HPDE6-E6E7 (cell line): Measurements from ENCODE around the gene RPS23.

ENCODE experiments used
- DNase-seq: peaks from one replicate; pipeline ENCODE4 v3.0.0; 2011; ENCODE audit warnings: missing footprints; ENCODE audit errors: extremely low spot score

RPS23 gene

GRCh38 chr5:82244854-82245635, 33.1 kb downstream of the RPS23 start:
- no peak for DNase-seq

GRCh38 chr5:82244151-82244550, 34.0 kb downstream of the RPS23 start:
- DNase-seq = no peak

- DNase-seq = peak; percentile 22
Measured at GRCh38 chr5:82234885-82235284, 43.3 kb downstream of the RPS23 start.

GRCh38 chr5:82225525-82226172, 52.5 kb downstream of the RPS23 start:
- DNase-seq = peak; percentile 47
